Measurements from ENCODE around the gene CSNK2A2. TPM values are rescaled to one million over a fixed set of nuclear protein-coding genes. Genes with fewer than 3 reads are reported as not detected.

CSNK2A2 gene
- total and polyA plus RNA-seq, 8 donors: 18.3 to 59.0 (median 38.4) TPM

DNA sequence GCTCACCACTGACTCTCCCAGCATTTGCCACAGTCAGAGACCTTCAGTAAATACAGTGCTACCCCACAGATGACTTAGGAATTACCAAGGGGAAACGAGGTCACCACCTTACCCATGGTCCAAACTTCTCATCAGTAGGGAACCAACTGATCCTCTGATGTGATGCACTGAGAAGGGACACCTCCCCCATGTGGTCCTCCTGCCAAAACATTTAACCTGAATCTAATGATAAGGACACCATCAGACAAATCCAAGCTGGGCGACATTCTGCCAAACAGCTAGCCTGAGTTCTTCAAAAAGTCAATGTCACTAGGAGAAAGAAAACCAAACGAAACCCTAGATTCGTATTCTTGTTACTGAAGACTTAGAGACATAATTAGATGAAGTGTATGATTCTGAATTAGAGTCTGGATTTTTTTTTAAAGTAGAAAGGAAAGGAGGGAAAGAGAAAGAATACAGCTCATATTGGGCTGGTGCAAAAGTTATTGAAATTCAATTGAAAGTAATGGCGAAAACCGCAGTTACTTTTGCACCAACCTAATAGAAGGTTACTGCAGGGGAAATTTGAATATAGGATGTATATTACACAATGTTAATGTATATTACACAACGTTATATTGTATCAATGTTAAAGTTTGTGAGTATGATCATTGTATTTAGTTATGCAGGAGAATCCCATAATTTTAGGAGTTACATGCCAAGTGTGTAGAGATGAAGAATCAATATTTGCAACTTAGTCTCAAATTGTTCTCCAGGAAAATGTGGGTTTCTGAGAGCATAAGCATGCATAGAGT is 2.3 kb upstream of the CSNK2A2 start:
- Histone ChIP-seq H3K27me3 (no peaks in the 10 kb centered on the region), H3K36me3 (no peaks in the 10 kb centered on the region), H3K4me1 (peaks cover 0 to 8% (median 0%) of the 10 kb centered on the region in 3 donors), H3K4me3 (no peak overlapping the region), H3K27ac (no peak overlapping the region), H3K9me3 (no peaks in the 10 kb centered on the region)
- WGBS, 2 donors: 66 to 75% methylated on average over 7 of the region's 7 CpGs
- FAIRE-seq (no peak), DNase-seq (no peak), ATAC-seq (no peak)
- intact Hi-C loops (cut with DNase I): no loop called here
- TF ChIP-seq, protein P1, sequence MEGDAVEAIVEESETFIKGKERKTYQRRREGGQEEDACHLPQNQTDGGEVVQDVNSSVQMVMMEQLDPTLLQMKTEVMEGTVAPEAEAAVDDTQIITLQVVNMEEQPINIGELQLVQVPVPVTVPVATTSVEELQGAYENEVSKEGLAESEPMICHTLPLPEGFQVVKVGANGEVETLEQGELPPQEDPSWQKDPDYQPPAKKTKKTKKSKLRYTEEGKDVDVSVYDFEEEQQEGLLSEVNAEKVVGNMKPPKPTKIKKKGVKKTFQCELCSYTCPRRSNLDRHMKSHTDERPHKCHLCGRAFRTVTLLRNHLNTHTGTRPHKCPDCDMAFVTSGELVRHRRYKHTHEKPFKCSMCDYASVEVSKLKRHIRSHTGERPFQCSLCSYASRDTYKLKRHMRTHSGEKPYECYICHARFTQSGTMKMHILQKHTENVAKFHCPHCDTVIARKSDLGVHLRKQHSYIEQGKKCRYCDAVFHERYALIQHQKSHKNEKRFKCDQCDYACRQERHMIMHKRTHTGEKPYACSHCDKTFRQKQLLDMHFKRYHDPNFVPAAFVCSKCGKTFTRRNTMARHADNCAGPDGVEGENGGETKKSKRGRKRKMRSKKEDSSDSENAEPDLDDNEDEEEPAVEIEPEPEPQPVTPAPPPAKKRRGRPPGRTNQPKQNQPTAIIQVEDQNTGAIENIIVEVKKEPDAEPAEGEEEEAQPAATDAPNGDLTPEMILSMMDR (IDR thresholded peaks at IDR 0.05): no peak

DNA sequence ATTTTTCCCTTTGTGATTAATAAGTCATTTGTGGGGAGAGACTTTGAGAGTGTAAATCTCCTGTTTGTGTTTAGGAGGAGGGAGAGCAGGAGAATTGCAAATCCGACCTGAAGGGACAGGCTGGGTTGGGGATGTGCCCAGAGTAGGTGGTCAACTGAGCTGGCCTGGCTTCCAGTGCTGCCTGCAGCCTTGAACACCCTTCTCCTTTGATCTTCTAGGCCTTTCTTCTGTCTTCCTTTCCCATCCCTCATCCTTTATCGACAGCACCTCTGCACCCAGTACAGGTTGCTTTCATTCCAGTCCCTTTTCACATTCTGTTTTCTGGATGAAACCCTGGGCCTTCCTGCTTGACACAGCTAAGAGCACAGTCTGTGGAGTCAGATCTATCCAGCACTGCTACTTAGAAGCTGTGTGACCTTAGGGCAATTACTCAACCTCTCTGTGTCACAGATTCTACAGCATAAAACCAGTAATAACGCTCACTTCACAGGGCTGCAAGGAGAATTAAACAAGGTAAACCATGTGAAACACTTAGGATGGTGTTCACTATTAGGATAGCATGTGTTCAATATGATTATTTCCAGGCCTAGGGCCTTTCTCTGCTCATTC is 1.0 kb upstream of the CSNK2A2 start:
- FAIRE-seq (no peak), ATAC-seq (no peak), DNase-seq (no peak)
- Histone ChIP-seq H3K27me3 (no peaks in the 10 kb centered on the region), H3K4me3 (no peak overlapping the region), H3K27ac (no peak overlapping the region), H3K36me3 (peaks cover 0 to 10% (median 2%) of the 10 kb centered on the region in 3 donors), H3K9me3 (no peaks in the 10 kb centered on the region), H3K4me1 (peaks cover 0 to 8% (median 0%) of the 10 kb centered on the region in 3 donors)
- TF ChIP-seq, protein P1 (IDR thresholded peaks at IDR 0.05): no peak
- intact Hi-C loops (cut with DNase I): no loop called here
- WGBS, 2 donors: 77 to 90% methylated on average over 3 of the region's 3 CpGs

DNA sequence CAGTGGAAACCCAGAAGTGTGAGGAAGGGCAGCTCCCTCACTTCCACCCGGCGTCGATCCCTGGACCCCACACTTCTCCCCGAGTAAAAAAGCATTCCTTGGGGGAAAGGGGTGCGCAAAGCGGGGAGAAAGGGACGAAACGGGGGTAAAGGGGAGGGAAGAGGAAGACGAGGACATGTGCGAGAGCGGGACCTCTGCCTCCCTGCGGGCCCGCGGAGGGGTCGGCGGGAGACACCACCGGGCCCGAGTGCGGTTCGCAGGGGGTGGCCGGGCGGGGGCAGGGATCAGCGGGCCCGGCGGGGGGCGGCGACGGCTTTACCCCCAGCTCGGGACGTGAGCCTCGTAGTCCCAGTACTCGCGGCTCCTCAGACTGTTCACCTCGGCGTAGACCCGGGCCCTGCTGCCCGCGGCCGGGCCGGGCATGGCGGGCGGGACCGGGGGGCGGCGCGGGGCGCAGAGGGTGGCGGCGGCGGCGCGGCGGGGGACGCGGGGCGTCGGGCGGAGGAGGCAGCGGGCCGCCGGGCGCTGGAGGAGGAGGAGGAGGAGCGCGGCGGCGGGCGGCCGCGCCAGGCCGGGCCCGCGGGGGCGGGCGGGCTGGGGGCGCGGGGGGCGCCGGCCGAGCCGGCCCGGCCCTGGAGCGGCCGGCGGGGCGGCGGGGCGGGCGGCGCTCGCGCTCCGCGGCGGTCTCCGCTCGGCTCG is 443 bp downstream of the CSNK2A2 start:
- peak overlapping the region; percentile 56 to 85 (median 77) for H3K4me3 ChIP-seq
- TF ChIP-seq, protein P1 (IDR thresholded peaks at IDR 0.05): no peak
- ATAC-seq (peak in 3 of 4 donors; percentile 6 to 19 (median 13)), FAIRE-seq (no peak), DNase-seq (peak in 3 of 6 donors; percentile 26 to 59 (median 50))
- H3K36me3 ChIP-seq: peaks cover 0 to 23% (median 2%) of the 10 kb centered on the region in 3 donors
- no peaks in the 10 kb centered on the region for H3K27me3 ChIP-seq
- H3K27ac ChIP-seq: no peak overlapping the region
- WGBS, 2 donors: 0 to 1% methylated on average over 34 to 83 of the region's 97 CpGs
- no peaks in the 10 kb centered on the region for H3K9me3 ChIP-seq
- peaks cover 0 to 8% (median 0%) of the 10 kb centered on the region in 3 donors for H3K4me1 ChIP-seq
- intact Hi-C loops (cut with DNase I): no loop called here

DNA sequence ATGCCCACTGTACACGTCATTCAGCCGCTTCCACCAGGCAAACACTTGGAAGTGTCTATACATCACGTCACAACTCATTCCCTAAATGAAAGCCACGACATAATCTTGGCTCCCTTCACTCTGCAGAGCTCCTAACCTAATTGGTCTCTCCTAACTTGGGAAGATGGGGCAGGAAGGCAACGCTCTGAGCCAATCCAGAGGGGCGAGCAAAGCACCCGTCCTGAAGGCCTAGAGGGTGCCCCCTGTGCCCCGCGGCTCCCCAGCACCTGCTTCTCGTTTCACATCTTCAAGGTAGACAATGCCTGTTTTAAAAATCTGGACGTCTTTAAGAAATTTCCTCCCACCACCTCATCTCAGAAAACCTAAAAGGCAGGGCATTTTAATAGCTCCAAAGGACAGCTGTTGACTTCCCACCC is 1.0 kb downstream of the CSNK2A2 start:
- FAIRE-seq: no peak
- no peak for ATAC-seq
- no peaks in the 10 kb centered on the region for H3K9me3 ChIP-seq
- intact Hi-C loops (cut with DNase I): no loop called here
- WGBS, 2 donors: 8 to 12% methylated on average over 11 of the region's 11 CpGs
- peaks cover 0 to 25% (median 2%) of the 10 kb centered on the region in 3 donors for H3K36me3 ChIP-seq
- TF ChIP-seq, protein P1 (IDR thresholded peaks at IDR 0.05): no peak
- H3K27ac ChIP-seq: no peak overlapping the region
- H3K27me3 ChIP-seq: no peaks in the 10 kb centered on the region
- peak overlapping the region; percentile 56 to 85 (median 77) for H3K4me3 ChIP-seq
- peaks cover 0 to 8% (median 0%) of the 10 kb centered on the region in 3 donors for H3K4me1 ChIP-seq
- DNase-seq: no peak
